Hypothalamus (tissue), 51 donors: ENCODE results near the gene DMD.
"Not testable (repeated sequence)": the region's sequence is repeated elsewhere in the genome, so short reads cannot be mapped to it uniquely, and the experiment has no call there.

ENCODE experiments used
- DNase-seq, 51 donors: peaks; one replicate each; lab custom pipeline; 2025; lab: John Stamatoyannopoulos, UW

DMD gene

DNA sequence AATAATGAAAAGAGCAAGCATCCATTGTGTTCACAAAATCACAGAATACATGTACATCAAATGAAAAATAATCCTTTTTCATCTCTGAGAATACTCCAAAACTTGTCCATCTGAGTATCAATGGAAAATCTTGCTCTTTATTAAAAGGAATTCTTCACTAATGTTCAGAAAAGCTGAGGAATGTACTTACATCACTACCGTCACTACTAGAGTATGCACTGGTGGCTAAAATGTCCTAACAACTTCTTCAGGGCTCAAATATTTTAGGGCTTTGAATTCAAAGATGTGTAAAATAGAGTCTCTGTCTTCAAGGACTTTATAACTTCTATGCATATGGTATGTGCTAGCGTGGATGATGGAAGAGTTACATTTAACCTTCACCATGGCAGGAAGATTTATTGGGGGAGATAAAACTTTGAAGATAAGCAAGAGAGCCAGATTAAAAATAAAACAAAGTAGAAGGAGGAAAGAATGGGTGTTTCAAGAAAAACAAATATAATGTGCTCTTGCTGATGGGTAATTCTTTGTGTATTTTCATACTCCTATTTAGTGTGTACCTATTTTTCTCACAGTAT is 55.1 kb downstream of the DMD start:
- DNase-seq = no peak

- no peak for DNase-seq
These were observed 61.8 kb downstream of the DMD start for GRCh38 chrX:33149580-33149979.

GRCh38 chrX:33149085-33149484 is 62.3 kb downstream of the DMD start:
- no peak for DNase-seq

DNA sequence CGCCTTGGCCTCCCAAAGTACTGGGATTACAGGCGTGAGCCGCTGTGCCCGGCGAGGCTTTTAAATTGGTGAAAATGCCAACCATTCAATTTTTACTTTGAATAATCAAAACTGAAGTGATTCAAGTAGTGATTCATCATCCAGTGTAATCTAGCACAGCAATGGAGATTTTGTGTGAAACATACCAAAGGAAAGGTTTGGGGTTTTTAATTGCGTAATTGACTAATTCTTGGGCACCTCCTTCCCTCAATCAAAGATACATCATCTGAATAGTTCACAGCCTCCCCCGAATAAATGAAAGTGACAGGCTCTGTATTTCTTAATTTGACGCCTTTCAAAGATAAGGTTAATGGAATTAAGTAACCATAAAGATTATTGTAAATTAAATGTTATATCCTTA is 69.0 kb downstream of the DMD start:
- DNase-seq = no peak

DNA sequence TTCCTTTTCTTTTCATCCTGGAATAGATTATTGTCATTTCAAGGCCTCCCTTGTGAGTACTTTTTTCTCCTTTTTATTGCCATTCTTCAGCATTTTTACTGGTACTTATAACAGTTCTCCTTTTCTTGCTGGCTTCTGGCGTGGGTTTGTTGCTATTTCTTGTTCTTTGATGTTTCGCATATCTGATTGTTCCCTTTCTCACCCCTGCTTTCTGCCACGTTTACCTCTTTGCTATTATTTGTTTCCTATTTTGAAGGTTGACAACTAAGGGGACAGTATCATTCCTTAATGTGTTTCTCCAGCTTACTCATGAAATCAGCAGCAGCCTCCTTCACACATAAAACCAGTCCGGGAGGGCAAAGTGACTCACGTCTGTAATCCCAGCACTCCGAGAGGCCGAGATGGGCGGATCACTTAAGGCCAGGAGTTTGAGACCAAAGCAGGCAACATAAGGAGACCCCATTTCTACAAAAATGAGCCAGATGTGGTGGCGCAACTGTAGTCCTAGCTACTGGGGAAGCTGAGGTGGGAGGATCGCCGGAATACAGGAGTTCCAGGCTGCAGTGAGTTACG is 72.6 kb downstream of the DMD start:
- no peak for DNase-seq

- DNase-seq = no peak
These were observed 77.2 kb downstream of the DMD start for GRCh38 chrX:33134164-33134563.

GRCh38 chrX:33133320-33133719 is 78.0 kb downstream of the DMD start:
- DNase-seq = no peak

DNA sequence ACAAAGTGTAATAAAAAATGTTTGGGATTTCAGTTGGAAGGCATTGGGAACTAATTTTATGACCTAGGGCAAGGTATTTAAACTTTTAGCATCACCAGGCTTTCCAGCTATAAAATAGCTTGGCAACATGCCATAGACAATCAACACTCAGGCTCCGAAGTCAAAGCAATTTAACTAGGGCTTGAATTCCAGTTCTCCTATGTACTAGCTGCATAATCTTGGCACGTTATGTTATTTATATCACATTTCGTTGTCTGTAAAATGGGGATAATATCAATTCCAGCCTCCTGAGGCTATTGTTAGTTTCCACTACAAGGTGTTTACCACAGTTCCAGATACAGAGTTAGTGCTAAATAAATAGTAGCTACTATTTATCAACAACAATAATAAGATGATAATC is 78.8 kb downstream of the DMD start:
- no peak for DNase-seq

DNA sequence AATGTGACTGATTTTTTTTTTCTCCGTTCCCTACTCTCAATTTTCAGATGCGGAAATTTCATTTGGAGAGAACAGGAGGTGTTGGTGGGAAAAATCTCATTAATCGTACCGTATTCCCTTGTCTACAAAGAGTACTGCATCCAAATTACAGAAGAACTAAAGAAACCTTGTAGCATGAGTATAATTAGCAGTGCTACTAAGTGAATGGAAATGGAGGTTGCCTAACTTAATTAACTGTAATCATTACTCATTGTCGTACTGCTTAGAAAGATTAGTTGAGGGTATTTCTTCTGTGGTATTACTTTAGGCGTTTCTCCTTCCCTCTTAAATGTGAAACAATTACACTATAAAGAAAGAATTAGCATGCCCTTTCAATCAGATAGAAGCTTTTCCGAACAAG is 81.7 kb downstream of the DMD start:
- DNase-seq = no peak

DNA sequence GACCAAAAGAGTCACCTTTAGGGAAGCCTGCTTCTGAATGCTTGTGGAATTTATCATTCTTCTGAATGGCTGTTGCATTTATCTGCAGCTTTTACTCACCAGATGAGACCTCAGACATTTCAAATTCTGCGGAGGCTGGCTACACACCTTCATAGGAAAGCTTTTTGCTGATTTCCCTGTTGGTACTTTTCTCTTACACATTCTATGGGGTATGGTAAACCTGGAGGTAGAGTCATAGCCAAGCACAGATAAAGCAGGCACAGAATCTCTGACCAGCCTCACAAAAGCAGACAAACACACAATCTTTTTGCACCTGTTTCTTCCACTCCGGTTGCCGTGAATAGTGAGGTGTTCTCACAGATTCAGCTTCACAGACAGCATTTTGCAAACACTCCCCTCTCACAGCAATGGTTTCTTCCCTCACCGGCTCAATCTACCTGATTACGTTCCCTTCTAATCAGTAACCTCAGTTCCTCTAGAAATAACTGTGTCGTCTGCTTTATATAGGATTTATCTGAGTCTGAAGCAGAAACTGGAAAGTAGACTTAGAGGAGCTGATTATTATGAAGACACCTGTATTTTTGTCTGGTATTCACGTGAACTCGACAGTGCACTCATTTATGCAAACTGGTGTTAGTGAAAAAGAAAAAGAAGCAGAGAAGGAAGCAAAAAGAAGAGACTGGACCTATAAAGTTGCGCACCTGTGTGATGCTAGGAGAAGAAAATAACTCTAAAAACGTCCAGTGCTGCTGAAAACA is 83.1 kb downstream of the DMD start:
- no peak for DNase-seq

DNA sequence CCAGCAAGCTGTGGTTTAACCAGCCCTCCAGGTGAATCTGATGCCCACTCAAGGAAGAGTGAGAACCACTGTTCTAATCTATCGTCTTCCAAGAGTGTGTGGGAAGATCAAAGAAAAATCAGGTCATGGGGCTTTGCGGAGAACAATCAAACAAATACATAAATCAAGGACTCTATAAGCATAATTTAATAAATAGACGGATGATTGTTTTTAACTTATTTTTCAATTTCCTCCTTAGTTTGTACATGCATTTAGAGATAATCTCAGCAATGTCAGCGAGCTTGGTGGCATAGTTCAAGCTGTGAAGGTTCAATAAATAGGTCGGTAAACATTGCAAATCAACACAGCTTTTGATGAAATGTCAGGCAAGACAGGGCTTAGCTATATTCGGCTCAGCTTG is 84.9 kb downstream of the DMD start:
- DNase-seq = no peak

DNA sequence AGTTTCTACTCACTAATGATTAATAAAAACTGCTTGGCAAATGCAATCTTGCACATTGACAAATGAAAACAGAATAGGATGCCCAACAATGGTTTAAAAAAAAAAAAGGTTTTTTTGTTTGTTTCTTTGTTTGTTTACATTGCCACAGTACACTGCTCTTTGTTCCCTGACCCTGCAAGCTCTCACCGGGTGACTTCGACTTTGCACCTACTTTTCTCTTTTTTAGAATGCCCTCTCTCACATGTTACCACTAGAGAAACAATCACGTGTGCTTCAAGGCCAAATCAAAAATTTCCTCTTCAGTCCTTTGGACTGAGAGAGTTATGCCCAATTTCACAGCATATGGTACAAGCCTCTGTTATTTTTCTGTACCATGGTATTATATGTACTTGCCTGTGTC is 101.5 kb downstream of the DMD start:
- DNase-seq = no peak

DNA sequence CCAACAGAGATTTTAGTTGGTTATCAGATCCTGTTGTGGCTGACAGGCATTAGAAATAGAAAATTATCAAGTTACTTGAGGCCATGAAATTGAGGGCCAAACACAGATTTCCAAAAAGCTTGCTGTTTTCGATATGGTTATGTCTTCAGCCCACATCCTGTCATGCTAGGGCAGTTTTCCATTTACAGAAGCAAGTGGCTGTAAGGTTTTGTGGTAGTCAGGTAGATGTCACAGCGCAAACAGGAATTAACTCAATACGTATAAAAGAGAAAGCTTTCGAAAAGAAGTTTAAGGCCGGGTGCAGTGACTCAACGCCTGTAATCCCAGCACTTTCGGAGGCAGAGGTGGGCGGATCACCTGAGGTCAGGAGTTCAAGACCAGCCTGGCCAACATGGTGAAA is 104.6 kb downstream of the DMD start:
- no peak for DNase-seq

GRCh38 chrX:33095079-33095478 is 116.3 kb downstream of the DMD start:
- DNase-seq = no peak

- no peak for DNase-seq
These were observed 123.9 kb downstream of the DMD start for GRCh38 chrX:33087411-33087810.

DNA sequence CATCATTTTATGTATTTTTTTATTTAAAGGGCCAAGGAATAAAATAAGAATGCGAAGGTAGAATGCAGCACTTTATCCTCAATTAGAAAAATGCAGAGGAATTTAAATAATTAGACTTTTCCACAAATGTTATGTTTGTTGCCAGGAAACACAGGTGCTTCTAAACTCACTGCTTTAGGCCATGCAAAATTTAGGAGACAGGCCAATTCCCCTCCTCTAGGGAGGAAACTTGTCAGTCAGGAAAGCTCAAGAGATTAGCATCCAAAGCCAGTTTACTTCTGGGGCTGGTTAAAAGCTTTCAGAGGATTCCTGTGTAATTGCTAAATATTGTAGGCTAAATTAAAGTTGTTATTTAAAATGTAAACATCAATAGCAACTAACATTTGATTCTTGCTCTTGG is 124.5 kb downstream of the DMD start:
- no peak for DNase-seq

DNA sequence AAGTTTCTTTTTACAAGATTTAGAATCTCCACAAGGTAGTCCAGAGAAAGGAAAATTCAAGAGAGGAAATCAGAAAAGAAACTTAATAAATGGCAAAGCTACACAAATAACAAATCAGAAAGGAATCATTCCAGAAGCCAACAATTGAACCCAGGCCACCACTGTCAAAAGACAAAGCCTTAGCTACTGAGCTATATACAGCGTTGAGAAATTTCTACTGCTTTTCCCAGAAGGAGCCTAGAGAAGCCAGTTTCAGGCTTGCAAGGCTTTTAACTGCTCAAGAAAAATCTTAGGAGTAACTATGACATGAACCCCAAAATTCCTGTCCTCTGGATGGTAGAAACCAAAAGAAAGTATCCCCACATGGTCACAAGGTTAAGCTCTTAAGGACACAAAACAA is 129.0 kb downstream of the DMD start:
- no peak for DNase-seq

GRCh38 chrX:33078273-33078672 is 133.1 kb downstream of the DMD start:
- DNase-seq = no peak

- not testable (repeated sequence) for DNase-seq
These were observed 137.7 kb downstream of the DMD start for GRCh38 chrX:33073660-33074059.

- no peak for DNase-seq
These were observed 145.9 kb downstream of the DMD start for GRCh38 chrX:33065415-33065814.

DNA sequence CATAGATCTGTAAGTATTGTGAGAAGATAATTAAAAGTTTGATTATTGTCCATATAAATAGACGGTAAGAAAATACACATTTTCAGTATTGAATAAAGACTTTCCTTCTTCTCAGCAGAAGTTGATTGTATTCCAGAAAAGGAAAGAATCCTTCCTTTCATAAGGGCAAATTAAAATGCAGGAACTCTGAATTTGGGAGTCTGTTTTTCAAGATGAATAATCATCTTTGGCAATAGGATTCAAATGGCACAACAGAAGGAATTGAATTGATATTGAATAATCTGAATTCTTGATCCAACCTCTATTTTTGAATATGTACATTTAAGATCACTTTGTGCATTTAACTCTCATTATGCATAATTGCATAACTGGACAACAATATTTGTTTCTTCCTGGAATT is 149.3 kb downstream of the DMD start:
- no peak for DNase-seq

GRCh38 chrX:33053001-33053400 is 158.3 kb downstream of the DMD start:
- no peak for DNase-seq
